HCEC 1CT (cell line): ENCODE results near the gene OSGEP.
A peak's percentile ranks its signal among the peaks of the same experiment; 100 is the strongest.
"Not testable (repeated sequence)": the region's sequence is repeated elsewhere in the genome, so short reads cannot be mapped to it uniquely, and the experiment has no call there.

Experiments used
- DNase-seq: peaks from one replicate; pipeline ENCODE4 v3.0.0-alpha.2; 2017

The OSGEP gene

GRCh38 chr14:20469242-20469889, 14.8 kb upstream of the OSGEP start, which contains the start of gene PNP:
Gene PNP, plus strand, starts transcription at chr14:20469406. Its CDS starts 119 bp downstream, at chr14:20469525.
- peak; percentile 89 for DNase-seq

GRCh38 chr14:20468764-20469241, 14.2 kb upstream of the OSGEP start:
- no peak for DNase-seq

- peak; percentile 100 for DNase-seq
Measured at GRCh38 chr14:20461225-20462141, 6.9 kb upstream of the OSGEP start, which contains the start of gene PIP4P1. Gene PIP4P1, minus strand, starts transcription at chr14:20461434. Its CDS starts 109 bp downstream, at chr14:20461325.

DNA sequence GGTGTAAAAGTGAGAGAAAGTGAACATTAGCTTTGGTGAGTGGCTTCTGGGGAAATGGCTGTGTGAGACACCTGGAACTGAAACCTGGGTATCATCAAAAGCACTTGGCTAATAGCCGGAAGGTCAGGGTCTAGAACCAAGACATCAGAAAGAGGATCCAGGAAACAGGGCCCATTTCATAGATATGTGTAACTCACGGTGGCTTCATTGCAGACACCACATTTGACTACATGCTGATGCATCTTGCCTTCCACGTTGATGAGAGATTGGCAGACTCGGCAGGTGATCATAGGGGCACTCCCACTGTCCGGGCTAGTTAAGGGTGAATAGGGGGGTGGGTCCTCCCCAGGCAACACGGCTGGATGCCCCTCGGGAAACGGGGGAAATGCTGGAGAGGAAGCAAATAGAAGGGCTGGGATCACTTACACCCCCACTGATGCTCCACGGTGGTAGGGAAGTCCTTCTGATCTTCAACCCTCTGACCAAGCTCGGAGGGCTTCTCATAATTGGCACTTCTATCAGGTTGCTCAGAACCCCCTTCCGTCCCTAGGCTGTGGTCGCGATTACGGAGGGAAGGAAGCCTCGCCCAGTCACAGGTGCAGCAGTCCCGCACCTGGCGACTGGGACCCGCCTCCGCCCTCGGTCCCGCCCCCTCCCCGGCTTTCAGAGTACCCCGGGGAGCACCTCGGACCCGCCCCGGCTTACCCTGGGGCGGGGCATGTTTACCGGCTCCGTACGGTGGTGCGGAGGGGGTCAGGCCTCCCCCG, 6.0 kb upstream of the OSGEP start:
- no peak for DNase-seq

DNA sequence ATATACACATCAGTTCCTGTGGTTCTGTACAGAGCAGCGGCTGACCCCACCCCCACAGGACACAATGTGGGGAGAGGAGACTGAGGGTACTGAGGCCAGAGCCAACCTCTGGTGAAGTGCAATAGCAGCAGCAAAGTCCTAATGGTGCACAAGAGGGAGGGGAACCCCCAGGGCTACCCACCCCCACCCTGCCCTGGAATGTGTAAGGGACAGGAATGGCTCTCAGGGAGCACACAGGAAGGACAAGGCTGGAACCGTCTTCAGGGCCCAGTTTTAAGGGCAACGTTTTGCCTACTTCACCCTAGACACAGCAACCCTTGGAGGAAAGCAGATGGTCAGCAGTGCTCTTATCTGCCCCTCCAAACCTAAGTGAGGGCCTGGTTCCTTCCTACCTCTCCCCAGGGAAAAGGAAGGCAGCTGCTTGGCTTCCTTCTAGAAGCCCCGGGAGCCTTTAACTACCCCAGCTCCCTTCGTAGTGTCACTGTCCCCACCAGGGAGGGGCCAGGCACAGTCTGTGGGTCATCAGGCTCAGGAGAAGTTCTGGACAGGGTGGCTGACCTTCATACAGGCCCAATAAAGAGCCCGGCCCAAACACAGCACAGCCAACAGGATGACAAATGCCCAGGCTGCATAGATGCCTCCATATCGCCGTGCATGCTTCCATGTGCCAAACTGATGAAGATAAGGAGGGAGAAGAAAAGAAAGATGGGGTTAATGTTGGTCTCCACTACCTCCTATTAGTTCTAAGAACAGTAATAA, 3.6 kb upstream of the OSGEP start:
- DNase-seq, result no peak

DNA sequence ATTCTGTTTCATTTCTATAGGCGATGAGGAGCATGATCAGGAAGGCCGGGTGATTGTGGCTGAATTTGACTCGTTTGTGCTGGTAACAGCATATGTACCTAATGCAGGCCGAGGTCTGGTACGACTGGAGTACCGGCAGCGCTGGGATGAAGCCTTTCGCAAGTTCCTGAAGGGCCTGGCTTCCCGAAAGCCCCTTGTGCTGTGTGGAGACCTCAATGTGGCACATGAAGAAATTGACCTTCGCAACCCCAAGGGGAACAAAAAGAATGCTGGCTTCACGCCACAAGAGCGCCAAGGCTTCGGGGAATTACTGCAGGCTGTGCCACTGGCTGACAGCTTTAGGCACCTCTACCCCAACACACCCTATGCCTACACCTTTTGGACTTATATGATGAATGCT, 2.4 kb upstream of the OSGEP start:
- DNase-seq, result no peak

GRCh38 chr14:20455355-20456300, 1.0 kb upstream of the OSGEP start:
- DNase-seq, result peak; percentile 78

DNA sequence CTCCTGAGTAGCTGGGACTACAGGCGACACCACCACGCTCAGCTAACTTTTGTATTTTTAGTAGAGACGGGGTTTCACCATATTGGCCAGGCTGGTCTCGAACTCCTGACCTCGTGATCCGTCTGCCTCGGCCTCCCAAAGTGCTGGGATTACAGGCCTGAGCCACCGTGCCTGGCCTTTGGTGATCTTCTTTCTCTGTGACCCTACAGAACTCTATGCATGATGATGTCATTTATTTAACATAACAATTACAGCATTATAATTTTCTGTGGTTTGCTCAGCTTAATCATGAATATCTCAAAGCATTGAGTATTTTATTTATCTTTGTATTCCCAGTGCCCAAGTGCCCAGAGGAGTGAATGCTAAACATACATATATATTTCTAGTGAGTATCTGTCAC, 1.8 kb downstream of the OSGEP start:
- not testable (repeated sequence) for DNase-seq

DNA sequence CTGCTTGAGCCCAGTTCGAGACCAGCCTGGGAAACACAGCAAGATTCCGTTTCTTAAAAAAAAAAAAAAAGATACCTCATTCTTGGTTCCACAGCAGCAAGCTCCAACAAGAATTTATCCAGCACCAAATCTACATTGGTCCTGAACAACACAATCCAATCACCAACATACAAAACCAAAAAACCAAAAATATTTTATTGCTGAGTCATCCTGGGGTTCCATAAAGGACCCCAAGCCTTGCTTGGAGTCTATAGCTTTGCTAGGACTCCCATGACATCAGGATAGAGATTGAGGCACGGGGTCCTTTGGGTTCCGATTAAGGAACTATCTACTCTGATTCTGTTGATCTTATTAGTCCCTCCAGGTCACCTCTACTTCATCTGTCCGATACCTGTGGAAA, 7.7 kb downstream of the OSGEP start:
- no peak for DNase-seq

GRCh38 chr14:20443650-20444049, 11.0 kb downstream of the OSGEP start:
- not testable (repeated sequence) for DNase-seq

DNA sequence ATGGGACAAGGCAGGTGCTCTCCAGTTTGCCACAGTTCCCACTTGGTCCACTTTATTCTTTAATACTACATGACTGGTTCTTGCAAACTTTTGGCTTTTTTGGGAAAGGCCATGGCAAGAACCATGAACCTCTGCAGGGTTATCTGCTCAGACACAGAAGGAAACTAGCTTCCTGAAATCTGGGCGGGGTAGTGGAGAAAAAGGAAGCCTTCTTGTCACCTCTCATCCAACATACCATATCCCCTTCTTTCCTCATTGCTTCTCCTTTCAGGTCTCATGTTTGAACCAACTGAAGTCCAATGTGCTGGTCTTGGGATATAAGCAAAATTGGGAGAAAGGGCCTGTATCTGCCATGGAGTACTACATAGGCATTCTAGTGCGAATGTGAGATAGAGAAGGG, 13.2 kb downstream of the OSGEP start:
- DNase-seq, result no peak

DNA sequence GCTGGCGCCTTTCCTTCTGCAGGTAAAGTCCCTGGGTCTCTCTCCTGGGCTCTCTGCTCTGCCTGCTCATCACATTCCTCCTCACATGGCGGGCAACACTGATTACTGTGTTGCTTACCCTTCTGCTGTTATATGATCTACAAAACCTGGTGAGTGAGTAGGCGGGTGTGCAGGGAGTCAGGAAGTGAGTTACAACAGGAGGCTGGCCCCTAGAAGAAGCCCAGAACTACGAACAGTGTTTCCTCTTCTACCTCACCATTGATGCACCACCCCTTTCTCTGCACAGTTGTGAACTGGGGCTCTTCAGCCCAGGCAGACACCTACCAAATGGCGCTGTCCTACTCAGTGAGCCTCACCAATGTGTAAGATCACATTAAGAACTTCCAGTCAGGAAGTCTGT, 13.7 kb downstream of the OSGEP start:
- DNase-seq, result no peak

DNA sequence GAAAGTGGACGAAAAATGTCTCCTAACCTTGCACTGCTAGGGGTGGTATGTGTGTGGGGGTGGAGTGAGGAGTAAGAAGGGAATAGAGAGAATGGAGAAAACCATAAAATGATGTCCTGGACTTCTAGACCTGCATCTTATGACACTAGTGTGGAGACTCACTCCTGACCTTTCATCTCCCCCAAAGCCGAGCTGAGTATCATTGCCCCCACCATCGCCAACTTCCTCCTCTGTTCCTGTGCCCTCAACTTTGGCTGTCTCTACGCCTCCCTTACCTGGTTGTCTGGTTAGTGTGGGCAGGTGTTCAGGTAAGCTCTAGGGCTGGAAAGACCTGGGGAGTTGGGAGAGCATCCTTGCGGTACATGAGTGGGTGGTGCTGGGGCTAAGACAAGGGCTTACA, 14.1 kb downstream of the OSGEP start:
- DNase-seq, result no peak

DNA sequence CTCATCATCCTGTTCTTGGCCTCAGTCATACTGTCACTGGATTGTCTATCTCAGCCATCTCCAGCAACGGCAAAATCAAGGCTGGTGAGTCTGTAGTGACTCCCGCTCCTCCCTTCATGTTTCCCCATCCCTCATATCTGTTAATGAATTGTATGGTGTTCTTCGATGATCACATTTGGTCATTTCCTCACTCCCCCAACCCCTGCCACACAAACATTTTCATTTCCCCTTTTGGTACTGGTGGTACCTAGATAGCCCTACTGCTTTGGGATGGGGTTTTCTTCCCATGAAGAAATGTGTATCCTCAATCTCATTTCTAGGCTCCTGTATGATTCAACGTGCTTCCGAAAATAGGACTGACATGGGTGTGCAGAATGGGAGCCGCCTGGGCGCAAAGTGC, 15.9 kb downstream of the OSGEP start:
- no peak for DNase-seq

- peak; percentile 82 for DNase-seq
Measured at GRCh38 chr14:20436363-20436755, 18.3 kb downstream of the OSGEP start.

GRCh38 chr14:20435582-20436362, 18.8 kb downstream of the OSGEP start, which contains the start of gene KLHL33:
Gene KLHL33, minus strand, starts transcription at chr14:20436166. Its CDS starts 355 bp downstream, at chr14:20435811.
- DNase-seq, result no peak

DNA sequence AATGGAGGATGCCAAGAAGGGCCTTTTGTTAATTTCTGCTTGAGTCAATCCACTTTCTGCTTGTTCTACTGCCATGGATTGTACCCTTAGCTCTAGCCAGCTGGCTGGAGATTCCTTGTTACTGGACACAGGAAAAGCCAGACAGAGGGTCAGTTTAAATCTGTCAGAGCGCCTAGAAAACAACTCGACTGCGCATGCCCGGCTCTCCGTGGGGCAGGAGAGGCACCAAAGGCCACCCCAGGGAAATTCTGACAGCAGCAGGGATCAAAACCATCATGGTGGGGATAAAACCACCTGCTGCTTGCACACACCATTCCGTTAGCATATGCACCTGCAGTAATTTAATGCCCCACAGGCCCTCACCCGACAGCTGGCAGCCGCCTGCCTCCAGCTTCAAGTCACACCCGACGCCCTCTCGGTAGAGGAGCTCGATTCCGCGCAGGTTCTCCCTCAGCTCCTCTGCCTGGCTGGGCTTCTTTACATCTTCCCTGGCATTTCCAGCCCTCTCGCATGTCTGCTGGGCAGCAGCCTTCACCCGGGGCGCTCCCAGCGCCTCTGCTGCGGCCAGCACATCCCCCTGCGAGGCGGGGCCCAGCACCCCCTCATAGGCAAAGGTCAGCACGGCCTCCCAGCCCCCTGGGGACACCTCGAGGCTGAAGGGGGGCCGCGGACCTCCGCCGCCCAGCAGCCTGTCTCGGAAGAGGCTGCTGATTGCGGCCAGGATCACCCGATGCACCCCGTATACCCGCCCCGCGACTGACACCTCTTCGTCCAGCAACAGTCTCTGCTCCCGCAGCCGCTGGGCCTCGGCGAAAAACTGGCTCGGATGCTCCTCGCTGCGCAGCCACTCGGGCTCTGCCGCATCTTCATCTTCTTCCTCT, 19.7 kb downstream of the OSGEP start:
- DNase-seq, result peak; percentile 7

DNA sequence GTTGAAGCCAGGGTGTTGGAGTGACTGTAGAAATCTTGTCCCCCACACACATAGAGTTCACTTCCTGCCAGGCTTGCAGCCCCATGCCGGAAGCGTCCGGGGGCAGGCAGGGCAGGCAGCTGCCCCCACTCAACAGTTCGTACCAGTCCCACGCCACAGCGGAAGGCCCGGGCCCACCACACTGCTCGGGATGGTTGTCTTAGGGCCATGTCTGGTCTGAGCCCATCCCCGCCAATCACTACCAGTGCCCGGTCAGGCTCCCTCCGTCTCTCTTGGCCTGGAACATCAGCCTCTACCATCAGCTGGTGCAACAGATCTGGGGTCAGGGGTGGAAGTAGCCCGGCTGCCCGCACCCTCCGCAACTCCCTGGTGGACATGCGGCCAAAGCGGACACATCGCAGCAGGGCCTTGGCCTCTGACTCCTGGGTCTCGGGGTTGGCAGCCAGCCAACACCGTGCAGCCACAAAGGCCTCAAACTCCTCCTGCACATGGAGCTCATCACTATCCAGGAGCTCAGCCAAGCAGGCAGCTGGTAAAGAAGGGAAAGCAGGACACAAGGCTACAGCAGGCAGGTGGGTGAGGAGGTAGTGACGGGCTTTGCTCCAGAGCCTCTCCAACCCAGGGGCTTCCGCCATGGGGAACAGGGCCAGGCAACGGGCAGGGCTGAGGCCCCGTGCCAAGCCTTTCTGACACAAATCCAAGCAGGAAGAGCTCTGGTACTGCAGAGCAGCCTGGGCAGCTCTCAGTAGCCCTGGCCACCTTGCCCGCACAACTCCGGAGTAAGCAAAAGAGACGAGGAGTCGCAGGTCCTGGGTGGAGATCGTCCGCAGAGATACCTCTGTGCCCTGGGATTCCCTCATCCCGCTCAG, 24.6 kb downstream of the OSGEP start:
- no peak for DNase-seq
